Stomach (tissue), 9 donors: ENCODE results near the gene MSN. TPM values are rescaled to one million over a fixed set of nuclear protein-coding genes. Genes with fewer than 3 reads are reported as not detected.
A peak's percentile ranks its signal among the peaks of the same experiment; 100 is the strongest.

Experiments
- DNase-seq, 2 donors: peaks; one replicate each; pipeline versions ENCODE4 v3.0.0 to v3.0.0-alpha.2; 2013 to 2019
- H3K27ac ChIP-seq, 5 donors: fragments of 200-600 bp in 4 of 5; sonication (generic) in 4 of 5; one replicate each; pipeline ENCODE4 v1.5.1; 2013 to 2019; ENCODE audit warnings: mild to moderate bottlenecking in 1 of 5, moderate library complexity in 1 of 5
- H3K27me3 ChIP-seq, 3 donors: fragments of 200-600 bp; sonication (generic); one replicate each; pipeline ENCODE4 v1.5.1; 2017 to 2019; ENCODE audit warnings: mixed run types in 1 of 3
- H3K36me3 ChIP-seq, 4 donors: fragments of 200-600 bp; sonication (generic); 1 replicate in 3 of 4; 2 replicates in 1 of 4; pipeline ENCODE4 v1.5.1; 2016 to 2019
- H3K4me1 ChIP-seq, 4 donors: fragments of 200-600 bp; sonication (generic); one replicate each; pipeline ENCODE4 v1.5.1; 2016 to 2019
- H3K4me3 ChIP-seq, 4 donors: fragments of 200-600 bp; sonication (generic) in 3 of 4; one replicate each; pipeline ENCODE4 v1.5.1; 2016 to 2019; ENCODE audit warnings: mild to moderate bottlenecking in 1 of 4
- H3K9me3 ChIP-seq, 4 donors: fragments of 200-600 bp; sonication (generic); one replicate each; pipeline ENCODE4 v1.5.1; 2016 to 2019
- CTCF ChIP-seq, 7 experiments: fragments of 450-650 bp in 4 of 7; fragments of 200-600 bp in 3 of 7; sonication (generic) in 3 of 7; IDR thresholded peaks; one replicate each; pipeline ENCODE4 v1.5.1; 2016 to 2019; ENCODE audit warnings: antibody characterized with exemption in 7 of 7, control low read depth in 2 of 7, mild to moderate bottlenecking in 1 of 7
- EP300 ChIP-seq: sonication (generic); formaldehyde crosslinking; IDR thresholded peaks from one replicate; pipeline ENCODE4 v1.6.1; 2017; ENCODE audit warnings: antibody characterized with exemption
- POLR2A ChIP-seq, 4 donors: fragments of 450-650 bp; IDR thresholded peaks; one replicate each; pipeline ENCODE4 v1.6.1; 2016; ENCODE audit warnings: antibody characterized with exemption in 4 of 4, control low read depth in 2 of 4, mild to moderate bottlenecking in 1 of 4, moderate library complexity in 1 of 4
- POLR2AphosphoS5 ChIP-seq, 3 donors: sonication (generic); formaldehyde crosslinking; IDR thresholded peaks; one replicate each; pipeline ENCODE4 v1.6.1; 2016; ENCODE audit warnings: antibody characterized with exemption in 3 of 3
- WGBS, 5 donors: extraction: QIAGEN DNeasy Blood & Tissue Kit in 3 of 5; methylation state at CpG; one replicate each; pipeline versions ENCODE4 v1.1.5 to v1.1.7; 2013 to 2018; 5-methylcytosine and 5-hydroxymethylcytosine counted together
- intact Hi-C: fragments of 100-400 bp; cut with DNase I; formaldehyde crosslinking; loops from one replicate; pipeline ENCODE4 v1.15.1; 2023; ENCODE audit warnings: low total_unique reads
- polyA plus RNA-seq, 3 donors: library from polyadenylated mRNA; stranded (reverse); fragments of 200-250 nt; gene quantifications; one replicate each; pipeline ENCODE4 v1.2.3, GENCODE V29; 2013
- total RNA-seq, 5 donors: library from RNA; depleted of rRNA; stranded (reverse); fragments of >200 nt; gene quantifications; one replicate each; pipeline versions ENCODE4 v1.1.0 to v1.2.3, GENCODE V29; 2014 to 2016
- donor health status: healthy with polysubstance abuse.
- donor health status: Bipolar disorder and iron deficiency.
- donor health status: healthy.

MSN gene
- total and polyA plus RNA-seq, 8 donors, result 50.0 to 90.2 (median 73.1) TPM

GRCh38 chrX:65687367-65687766, 19.9 kb downstream of the MSN start:
- peaks cover 14 to 83% (median 47%) of the 10 kb centered on the region in 4 donors for H3K4me1 ChIP-seq
- H3K9me3 ChIP-seq, result no peaks in the 10 kb centered on the region
- peak overlapping the region in 4 of 5 donors; percentile 33 to 70 (median 48) for H3K27ac ChIP-seq
- no peak for TF ChIP-seq EP300
- TF ChIP-seq CTCF (IDR thresholded peaks at IDR 0.05), result no peak
- no peak for TF ChIP-seq POLR2A (IDR thresholded peaks at IDR 0.05)
- no peak for TF ChIP-seq POLR2AphosphoS5 (IDR thresholded peaks at IDR 0.05)
- no peak overlapping the region for H3K4me3 ChIP-seq
- 63 to 85% (median 77%) methylated on average over 3 of the region's 3 CpGs for WGBS, 5 donors
- intact Hi-C loops, result no loop called here
- H3K27me3 ChIP-seq, result no peaks in the 10 kb centered on the region
- DNase-seq, result no peak
- H3K36me3 ChIP-seq, result no peaks in the 10 kb centered on the region

GRCh38 chrX:65688403-65688871, 21.0 kb downstream of the MSN start:
- no peak for DNase-seq
- TF ChIP-seq POLR2AphosphoS5 (IDR thresholded peaks at IDR 0.05) (peak in 1 of 3 donors; percentile 15), CTCF (IDR thresholded peaks at IDR 0.05) (no peak), EP300 (no peak), POLR2A (IDR thresholded peaks at IDR 0.05) (no peak)
- intact Hi-C loops, result no loop called here
- H3K36me3 ChIP-seq, result no peaks in the 10 kb centered on the region
- H3K4me3 ChIP-seq, result no peak overlapping the region
- peak overlapping the region in 4 of 5 donors; percentile 33 to 70 (median 52) for H3K27ac ChIP-seq
- WGBS, 5 donors, result 28 to 60% (median 48%) methylated on average over 3 of the region's 3 CpGs
- H3K4me1 ChIP-seq, result peaks cover 14 to 84% (median 47%) of the 10 kb centered on the region in 4 donors
- no peaks in the 10 kb centered on the region for H3K27me3 ChIP-seq
- H3K9me3 ChIP-seq, result no peaks in the 10 kb centered on the region

- 87 to 92% (median 91%) methylated on average over 2 of the region's 2 CpGs for WGBS, 5 donors
- Histone ChIP-seq H3K27ac (peak overlapping the region in 4 of 5 donors; percentile 40 to 70 (median 60)), H3K4me1 (peaks cover 14 to 89% (median 47%) of the 10 kb centered on the region in 4 donors), H3K27me3 (no peaks in the 10 kb centered on the region), H3K36me3 (no peaks in the 10 kb centered on the region), H3K4me3 (no peak overlapping the region), H3K9me3 (no peaks in the 10 kb centered on the region)
- no peak for DNase-seq
- TF ChIP-seq POLR2AphosphoS5 (IDR thresholded peaks at IDR 0.05), result no peak
- TF ChIP-seq POLR2A (IDR thresholded peaks at IDR 0.05), result no peak
- no peak for TF ChIP-seq EP300
- no peak for TF ChIP-seq CTCF (IDR thresholded peaks at IDR 0.05)
- intact Hi-C loops, result no loop called here
Observed at GRCh38 chrX:65689377-65689776, 21.9 kb downstream of the MSN start.

GRCh38 chrX:65690057-65690855, 22.8 kb downstream of the MSN start:
- TF ChIP-seq POLR2AphosphoS5 (IDR thresholded peaks at IDR 0.05) (peak in 1 of 3 donors; percentile 48), POLR2A (IDR thresholded peaks at IDR 0.05) (no peak)
- H3K27me3 ChIP-seq, result no peaks in the 10 kb centered on the region
- H3K4me3 ChIP-seq, result no peak overlapping the region
- no peaks in the 10 kb centered on the region for H3K36me3 ChIP-seq
- intact Hi-C loops, result no loop called here
- H3K9me3 ChIP-seq, result no peaks in the 10 kb centered on the region
- WGBS, 5 donors, result 58 to 93% (median 72%) methylated on average over 3 to 5 of the region's 5 CpGs
- DNase-seq, result no peak
- peak overlapping the region; percentile 13 to 70 (median 55) for H3K27ac ChIP-seq
- H3K4me1 ChIP-seq, result peaks cover 14 to 89% (median 45%) of the 10 kb centered on the region in 4 donors
